ENCODE results near the gene PRR29.
"Not testable (repeated sequence)": the region's sequence is repeated elsewhere in the genome, so short reads cannot be mapped to it uniquely, and the experiment has no call there.

PRR29 gene

GRCh38 chr17:64016974-64017373 is 18.8 kb downstream of the PRR29 start:
- no peak for DNase-seq

GRCh38 chr17:64017381-64017980 is 19.3 kb downstream of the PRR29 start:
- DNase-seq: no peak

DNA sequence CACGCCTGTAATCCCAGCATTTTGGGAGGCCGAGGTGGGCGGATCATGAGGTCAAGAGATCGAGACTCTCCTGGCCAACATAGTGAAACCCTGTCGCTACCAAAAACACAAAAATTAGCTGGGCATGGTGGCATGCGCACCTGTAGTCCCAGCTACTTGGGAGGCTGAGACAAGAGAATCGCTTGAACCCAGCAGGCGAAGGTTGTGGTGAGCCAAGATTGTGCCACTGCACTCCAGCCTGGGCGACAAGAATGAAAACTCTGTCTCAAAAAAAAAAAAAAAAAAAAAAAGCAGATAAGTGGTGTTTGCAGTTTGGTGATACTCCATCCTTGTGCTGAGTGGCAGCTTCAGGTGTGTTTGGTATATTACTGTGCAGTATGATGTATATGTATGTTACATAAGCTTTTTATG is 21.4 kb downstream of the PRR29 start:
- not testable (repeated sequence) for DNase-seq

- no peak for DNase-seq
These were observed 22.1 kb downstream of the PRR29 start, which contains the start of gene ICAM2 for GRCh38 chr17:64020056-64020766. Gene ICAM2 (minus strand): TSS chr17:64020633. CDS start chr17:64006691, 13,942 bp downstream.

DNA sequence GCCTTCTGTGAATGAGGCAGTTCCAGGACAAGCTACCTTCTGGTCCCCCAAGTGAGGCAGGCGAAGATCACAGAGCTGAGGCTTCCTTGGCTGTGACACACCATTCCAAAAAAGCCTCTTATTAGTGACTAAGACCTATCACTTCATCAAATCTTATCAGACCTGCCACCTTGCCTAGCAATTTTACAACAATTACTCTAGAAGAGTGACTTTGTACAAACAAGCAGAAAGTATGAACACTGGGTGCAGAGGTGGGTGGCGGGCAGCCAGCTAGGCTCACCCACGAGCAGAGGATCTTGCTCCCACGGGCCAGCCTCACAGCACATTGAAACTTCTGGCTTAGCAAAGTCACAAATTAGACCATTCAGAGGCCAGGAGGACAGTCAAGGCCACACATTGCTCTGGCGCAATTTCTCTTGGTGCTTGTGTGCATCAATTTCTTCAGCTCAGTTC is 24.5 kb downstream of the PRR29 start:
- DNase-seq: no peak

GRCh38 chr17:64024215-64024654 is 26.1 kb downstream of the PRR29 start:
- DNase-seq: no peak

GRCh38 chr17:64024781-64025731 is 26.9 kb downstream of the PRR29 start:
- DNase-seq: no peak

GRCh38 chr17:64025732-64026294 is 27.7 kb downstream of the PRR29 start:
- DNase-seq: peak; percentile 74

DNA sequence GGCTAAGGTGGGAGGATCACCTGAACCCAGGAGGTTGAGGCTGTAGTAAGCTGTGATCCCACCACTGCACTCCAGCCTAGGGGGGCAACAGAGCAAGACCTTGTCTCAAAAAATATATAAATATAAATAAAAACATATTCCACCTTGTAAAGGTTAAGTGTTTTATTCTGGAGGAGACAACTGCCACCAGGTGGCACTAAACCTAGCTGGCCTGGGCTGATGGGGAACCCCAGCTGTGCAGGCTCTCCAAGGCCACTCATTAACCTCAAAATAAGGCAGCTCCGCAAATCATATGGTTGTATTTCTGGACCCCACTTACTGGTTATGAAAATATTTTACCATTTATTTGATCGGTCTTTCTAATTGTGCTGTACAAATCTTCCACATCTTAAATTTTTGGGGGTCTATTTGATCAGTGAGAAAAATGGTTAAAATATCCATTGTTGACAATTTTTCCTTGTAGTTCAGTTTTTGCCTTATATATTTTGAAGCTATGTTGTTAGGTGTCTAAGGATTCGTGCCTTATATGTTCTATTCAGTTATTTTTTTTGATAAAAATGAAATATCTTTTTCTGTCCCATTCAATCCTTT is 30.8 kb downstream of the PRR29 start:
- peak; percentile 78 for DNase-seq

GRCh38 chr17:64032081-64032480 is 33.9 kb downstream of the PRR29 start:
- DNase-seq: no peak

DNA sequence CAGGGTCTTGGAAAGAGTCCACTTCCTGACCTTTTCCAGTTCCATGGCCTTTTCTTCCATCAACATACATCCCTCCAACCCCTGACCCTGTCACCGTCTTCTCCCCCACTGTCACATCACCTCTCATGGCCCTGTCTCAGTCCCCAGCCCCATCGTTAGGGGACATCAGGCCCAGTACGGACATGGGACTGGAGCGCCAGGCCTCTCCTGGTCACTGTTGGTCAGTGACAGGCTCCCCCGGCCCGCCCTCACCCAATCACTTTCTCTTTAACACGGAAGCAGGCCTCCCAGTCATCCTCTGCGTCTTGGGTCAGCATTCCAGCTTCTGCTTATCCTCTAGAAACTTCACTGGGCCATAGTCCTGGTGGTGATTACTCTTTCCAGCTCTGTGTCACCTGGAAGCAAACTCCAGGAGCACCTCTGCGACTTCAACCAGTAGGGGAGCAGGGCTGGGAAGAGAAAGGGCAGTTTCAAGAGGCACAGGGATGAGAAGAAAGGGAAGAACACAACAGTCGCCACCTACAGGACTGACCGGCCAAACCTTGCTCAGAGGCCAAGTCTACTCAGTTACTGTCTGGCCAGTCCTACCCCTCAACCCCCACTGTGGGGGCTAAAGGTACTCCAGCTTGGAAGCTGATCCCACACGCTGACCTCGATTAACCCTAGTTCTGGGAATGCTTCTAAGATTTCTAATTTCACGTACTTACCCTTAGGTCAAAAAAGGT is 38.2 kb downstream of the PRR29 start:
- no peak for DNase-seq

DNA sequence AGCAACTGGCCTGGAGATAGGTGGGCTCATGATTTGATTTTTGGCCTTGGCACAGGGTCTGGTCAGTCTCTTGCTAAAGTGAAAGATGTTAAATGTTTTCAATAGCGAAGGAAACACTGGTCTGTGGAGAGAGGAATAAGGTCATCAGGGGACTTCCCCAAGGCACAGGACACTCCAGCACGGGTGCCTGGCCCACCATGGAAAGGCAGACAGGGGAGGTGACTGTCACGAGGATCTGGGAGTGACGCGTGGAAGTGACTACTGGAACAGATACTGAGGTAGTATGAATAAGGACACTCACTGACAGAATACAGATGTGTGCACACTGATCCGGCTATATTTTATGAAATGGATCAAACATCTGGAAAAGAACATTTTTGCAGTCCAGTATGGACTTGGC is 39.0 kb downstream of the PRR29 start:
- no peak for DNase-seq

- no peak for DNase-seq
These were observed 39.7 kb downstream of the PRR29 start for GRCh38 chr17:64037802-64038201.

DNA sequence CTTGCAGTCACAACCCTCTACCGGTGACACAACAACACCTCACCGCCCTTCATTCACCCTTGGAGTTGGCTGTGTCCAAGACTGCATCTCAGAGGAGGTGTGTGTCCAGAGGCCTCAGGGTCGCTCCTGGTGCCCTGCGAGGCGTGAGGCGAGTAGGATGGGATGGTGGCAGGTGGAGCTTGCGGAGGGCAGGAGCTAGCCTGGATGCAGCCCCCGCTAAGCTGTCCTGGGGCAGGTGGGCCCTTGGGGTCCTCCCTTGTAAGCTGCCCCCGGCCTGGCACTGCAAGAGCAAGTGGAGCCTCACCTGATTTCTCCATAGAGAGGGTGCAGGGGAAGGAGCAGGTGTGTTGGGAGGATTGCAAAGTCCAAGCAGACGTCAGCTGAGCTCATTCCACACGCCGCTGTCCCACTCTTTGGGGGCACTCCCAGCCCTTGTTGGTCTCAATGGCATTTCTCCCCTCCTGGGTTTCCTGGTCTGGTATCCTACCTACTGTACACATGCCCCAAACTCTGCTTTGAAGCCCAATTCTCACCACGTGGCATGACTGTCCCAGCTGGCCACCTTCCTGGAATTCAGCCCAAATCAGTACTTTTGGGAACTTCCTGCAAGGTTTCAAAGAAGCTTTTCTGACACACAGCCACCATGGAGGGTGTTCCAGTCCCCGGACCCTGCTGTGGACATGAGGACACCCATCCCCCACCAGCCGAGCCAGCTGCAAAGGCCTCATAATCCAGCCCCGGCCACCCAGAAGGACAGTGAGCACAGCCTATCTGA is 40.4 kb downstream of the PRR29 start:
- no peak for DNase-seq

- no peak for DNase-seq
These were observed 40.9 kb downstream of the PRR29 start for GRCh38 chr17:64039106-64039400.

- DNase-seq: no peak
These were observed 42.1 kb downstream of the PRR29 start for GRCh38 chr17:64040206-64040605.

GRCh38 chr17:64041912-64042311 is 43.8 kb downstream of the PRR29 start:
- no peak for DNase-seq

GRCh38 chr17:64042700-64043485 is 44.7 kb downstream of the PRR29 start:
- DNase-seq: no peak

- DNase-seq: no peak
These were observed 47.0 kb downstream of the PRR29 start for GRCh38 chr17:64045176-64045575.

DNA sequence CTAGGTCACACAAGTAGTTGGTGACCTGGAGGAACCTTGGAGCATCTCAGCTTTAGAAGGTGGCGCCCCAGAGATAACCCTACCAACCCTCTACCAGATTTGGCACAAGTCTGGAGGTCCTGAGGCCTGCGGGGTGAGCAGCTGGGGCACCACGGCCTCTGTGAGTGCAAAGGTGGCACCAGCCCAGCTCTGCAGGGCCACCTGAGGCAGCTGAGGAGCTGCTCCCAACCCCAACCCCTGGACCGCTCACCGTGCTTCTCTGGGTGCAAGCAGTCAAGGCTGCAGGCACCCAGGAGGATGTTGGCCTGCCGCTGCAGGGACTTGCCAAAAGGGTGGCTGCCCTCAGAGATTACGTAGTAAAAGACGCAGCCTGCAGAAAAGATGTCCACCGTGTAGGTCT is 50.7 kb downstream of the PRR29 start:
- no peak for DNase-seq
